D721Med (cell line): ENCODE data around the gene ECHDC3.

Experiments used
- DNase-seq: peaks from one replicate; pipeline ENCODE4 v3.0.0; 2011; ENCODE audit warnings: low spot score; ENCODE audit not compliant: insufficient read length
- FAIRE-seq: peaks from 2 replicates; lab custom pipeline; 2011; peaks lifted over from hg19 to GRCh38; lab: Jason Lieb, UNC
- CTCF ChIP-seq: IDR thresholded peaks from 2 replicates; pipeline ENCODE4 v1.5.1; 2012; ENCODE audit warnings: mild to moderate bottlenecking, control low read depth; ENCODE audit not compliant: insufficient read depth; ENCODE audit errors: missing control alignments

ECHDC3 gene

GRCh38 chr10:11742009-11742778 lies at the start of gene ECHDC3:
Gene ECHDC3, plus strand, starts transcription at chr10:11742382. Its CDS starts 195 bp downstream, at chr10:11742577.
- DNase-seq (peak; percentile 73), FAIRE-seq (no peak)
- no peak for TF ChIP-seq CTCF

- TF ChIP-seq CTCF = no peak
- DNase-seq (no peak), FAIRE-seq (no peak)
Measured at GRCh38 chr10:11693376-11693775, 48.8 kb upstream of the ECHDC3 start.

- no peak for TF ChIP-seq CTCF
- FAIRE-seq (no peak), DNase-seq (no peak)
Measured at GRCh38 chr10:11695779-11696178, 46.4 kb upstream of the ECHDC3 start.

GRCh38 chr10:11697718-11698527 lies 44.3 kb upstream of the ECHDC3 start:
- DNase-seq (no peak), FAIRE-seq (no peak)
- TF ChIP-seq CTCF = no peak

GRCh38 chr10:11698691-11699549 lies 43.3 kb upstream of the ECHDC3 start:
- TF ChIP-seq CTCF = no peak
- DNase-seq (no peak), FAIRE-seq (no peak)

- DNase-seq (no peak), FAIRE-seq (no peak)
- TF ChIP-seq CTCF = no peak
Measured at GRCh38 chr10:11699550-11700097, 42.6 kb upstream of the ECHDC3 start.
